Stimulated activated CD8-positive, alpha-beta memory T cell treated with anti-CD3 and anti-CD28 coated beads, Interleukin-7, amount 100 ng/mL, for 24 hours (primary cell): ENCODE measurements around the gene MOSMO.
"Not testable (repeated sequence)": the region's sequence is repeated elsewhere in the genome, so short reads cannot be mapped to it uniquely, and the experiment has no call there.

Experiments used
- DNase-seq: peaks from one replicate; pipeline ENCODE4 v3.0.0-alpha.2; 2020; ENCODE audit warnings: low read depth

MOSMO gene

DNA sequence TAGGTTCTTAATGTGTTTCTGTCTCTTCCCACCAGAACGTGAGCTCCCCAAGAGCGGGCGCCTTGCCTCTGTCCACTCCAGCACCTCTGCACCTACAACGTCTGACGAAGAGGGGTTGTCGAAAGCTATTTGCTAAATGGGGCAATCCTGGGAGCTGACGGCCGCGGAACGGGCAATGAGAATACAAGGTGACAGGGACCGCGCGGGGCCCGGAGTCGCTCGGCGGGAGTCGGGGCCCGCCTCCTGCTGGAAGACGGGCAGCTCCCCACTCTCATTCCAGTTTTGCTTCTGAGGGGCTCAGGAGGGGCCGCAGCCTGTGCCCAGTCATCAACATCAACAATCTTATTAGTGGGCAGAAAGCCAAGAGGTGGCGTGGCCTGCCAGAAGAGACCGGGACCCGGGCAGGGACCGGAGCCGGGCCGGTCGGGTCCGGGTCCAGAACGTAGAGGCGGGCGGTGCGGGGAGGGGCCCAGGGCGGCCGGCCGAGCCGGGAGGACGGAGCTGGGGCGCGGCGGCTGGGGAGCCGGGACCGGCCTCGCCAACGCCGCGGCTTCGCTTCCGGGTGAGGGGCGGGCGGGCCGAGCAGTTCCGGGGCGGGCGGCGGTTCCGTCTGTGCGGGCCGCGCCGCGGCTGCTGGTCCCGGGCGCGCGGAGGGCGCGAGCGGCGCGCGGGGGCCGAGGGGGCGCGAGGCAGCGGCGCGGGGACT lies at the start of gene MOSMO:
MOSMO (plus strand) TSS at position 603 of the 706 bp plus-strand sequence. CDS start 191 bp downstream, outside the sequence.
- DNase-seq = peak; percentile 41

DNA sequence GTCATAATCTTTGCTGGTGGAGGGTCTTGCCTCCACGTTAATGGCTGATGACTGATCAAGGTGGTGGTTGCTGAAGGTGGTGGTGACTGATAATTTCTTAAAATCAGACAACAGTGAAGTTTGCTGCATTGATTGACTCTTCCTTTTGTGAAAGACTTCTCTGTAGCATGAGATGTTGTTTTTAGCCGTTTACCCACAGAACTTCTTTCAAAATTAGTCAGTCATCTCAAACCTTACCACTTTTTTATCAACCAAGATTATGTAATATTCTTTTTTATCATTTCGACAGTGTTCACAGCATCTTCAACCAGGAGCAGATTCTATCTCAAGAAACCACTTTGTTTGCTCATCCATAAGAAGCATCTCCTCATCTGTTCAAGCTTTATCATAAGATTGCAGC lies 48.9 kb upstream of the MOSMO start:
- DNase-seq = no peak

DNA sequence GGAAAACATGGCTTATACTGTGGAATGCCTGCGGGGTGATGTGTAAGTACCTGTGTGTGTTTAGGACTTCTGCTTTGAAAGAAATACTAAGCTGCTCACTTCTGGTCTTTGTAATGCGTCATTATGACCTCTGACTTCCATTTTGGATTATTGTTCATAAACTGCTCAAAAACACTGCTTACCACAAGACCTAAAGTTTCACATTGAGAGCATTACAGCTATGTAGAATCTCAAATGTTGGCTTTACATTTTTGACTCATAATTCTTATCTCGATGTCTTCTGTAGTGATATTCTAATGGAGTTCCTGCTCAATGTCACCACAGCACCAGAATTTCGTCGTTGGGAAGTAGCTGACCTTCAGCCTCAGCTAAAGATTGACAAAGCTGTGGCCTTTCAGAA lies 45.4 kb upstream of the MOSMO start:
- no peak for DNase-seq

DNA sequence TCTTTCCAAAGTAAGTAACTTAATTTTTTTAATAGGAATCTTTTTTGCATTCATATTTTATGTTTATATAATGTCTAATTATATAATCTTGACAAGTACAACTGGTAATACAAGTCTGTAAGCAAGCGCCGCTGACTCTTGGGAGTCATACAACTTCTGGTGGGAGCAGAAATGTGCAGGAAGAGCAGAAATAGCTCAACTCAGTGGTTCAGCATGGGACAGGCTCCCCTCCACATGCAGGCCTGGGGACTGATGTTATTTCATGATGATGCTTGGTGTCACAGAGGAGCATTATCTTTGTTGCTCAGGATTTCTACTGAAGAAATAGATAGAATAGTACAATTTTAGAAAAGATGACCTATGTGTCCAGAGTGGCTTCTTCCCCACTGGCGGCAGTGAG lies 44.0 kb upstream of the MOSMO start:
- DNase-seq = no peak

DNA sequence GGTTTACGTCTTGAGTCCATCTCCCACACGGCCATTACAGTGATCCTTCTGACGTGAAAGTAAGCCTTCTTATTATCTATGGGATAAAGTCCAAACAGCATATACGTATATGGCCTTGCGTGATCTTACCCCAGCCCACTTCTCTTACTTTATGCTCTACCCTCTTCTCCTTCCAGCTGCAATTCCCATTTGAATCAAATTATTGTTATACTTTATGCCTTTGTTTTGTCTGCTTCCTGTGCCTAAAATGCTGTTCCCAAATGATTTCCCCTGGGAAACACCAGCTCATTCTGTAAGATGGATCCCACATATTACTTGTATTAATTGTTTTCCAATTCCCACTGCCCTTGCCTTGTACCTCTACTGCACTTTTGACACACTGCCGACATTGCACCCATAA lies 43.6 kb upstream of the MOSMO start:
- no peak for DNase-seq

DNA sequence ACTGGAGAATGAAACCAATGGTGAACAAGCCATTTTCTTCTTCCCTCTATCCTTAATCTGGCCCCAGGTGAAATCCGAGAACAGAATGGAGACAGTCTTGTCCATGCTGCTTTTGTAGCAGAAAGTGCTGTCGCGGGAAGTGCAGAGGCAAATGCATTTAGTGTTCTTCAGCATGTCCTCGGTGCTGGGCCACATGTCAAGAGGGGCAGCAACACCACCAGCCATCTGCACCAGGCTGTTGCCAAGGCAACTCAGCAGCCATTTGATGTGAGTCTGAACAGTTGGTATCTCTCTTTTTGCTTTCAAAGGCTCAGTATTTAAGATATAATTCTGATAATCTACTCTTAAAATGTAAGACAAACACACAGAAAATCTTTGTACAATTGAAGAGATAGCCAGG lies 36.1 kb upstream of the MOSMO start:
- DNase-seq = no peak

DNA sequence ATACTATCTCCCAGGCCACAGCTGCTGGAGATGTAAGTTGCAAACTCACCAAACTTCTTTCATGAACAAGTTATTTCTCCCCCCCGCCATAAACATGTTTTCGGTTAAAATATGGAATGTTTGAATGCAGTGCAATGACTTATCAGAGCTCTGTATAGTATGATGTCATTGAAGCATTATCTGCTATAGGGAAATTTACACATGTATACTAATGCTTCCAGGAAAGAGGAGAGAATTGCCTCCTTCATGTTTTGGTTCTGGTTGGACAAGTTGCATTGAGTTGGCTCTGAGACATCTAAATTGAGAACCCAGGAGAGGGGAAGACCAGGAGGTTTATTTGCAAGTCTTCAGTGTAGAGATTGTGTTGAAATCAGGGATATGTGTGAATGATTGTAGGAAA lies 34.0 kb upstream of the MOSMO start:
- no peak for DNase-seq

DNA sequence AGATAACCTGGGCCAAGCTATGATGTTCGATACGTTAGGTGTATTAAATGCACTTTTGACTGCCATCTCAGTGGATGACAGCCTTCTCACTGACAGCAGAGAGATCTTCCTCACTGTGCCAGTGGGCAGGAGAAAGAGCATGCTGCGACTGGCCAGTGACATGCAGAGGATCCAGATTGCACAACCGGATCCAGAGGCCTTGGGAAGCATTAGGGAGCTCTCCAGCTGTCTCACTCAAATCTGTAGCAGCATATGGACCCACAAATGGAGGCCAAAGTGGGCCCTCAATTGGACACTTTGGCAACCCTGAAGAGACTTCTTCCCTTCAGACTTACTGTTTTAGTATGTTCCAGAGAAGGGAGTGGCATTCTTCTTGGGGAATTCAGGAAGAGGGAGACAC lies 27.9 kb upstream of the MOSMO start:
- no peak for DNase-seq

DNA sequence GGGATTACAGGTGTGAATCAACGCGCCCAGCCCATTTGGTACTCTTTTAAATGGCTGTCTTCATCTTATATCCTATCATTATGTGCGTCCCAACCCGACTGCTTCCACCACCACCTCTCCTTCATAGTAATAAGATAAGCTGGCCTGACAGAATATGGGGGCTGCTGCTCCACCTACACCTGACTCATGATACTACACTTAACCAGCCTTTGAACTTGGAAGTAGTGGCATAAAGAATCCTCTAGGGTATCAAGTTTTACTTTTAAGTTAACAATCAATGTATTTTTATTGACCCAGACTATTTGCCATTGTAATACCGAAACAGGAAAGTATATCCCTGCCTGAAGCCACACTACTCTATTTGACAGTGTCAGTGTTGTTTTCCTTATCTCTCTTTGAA lies 25.8 kb upstream of the MOSMO start:
- DNase-seq = no peak

DNA sequence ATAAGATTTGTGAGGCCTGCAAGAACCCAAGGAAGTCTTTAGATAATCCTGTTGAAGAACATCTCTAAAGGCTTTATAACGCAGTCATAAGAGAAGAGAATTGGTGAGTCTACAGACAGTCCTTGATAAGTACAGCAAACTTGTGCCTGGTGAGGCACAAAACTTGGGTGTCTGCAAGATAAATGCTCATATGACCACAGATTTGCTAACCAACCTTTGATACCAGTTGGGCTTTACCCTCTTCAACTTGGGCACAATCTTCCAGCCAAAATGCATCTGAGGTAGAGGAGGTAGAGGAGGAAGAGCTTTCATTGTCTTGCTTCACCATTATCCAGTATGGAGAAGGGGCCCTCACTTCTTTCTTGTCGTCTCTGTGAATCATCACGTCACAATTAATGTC lies 23.8 kb upstream of the MOSMO start:
- DNase-seq = no peak

DNA sequence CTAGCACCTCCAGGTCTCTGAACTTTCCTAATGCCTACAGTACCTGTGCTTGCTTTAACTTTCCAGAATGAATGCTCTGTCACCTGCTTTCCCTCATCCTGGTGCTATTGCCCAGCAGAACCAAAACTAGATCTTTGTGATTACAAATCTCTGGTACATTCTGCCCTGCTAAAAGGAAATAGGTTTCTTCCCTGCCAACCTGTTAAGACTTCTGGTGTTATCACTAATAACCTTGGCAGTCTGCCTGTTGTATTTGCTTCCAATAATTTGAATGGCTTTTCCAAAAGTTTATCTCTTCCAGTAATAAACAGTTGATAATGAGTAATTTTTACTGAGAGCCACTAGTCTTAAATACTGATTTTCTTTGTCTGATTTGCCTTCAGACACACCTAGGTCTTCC lies 22.4 kb upstream of the MOSMO start:
- no peak for DNase-seq

DNA sequence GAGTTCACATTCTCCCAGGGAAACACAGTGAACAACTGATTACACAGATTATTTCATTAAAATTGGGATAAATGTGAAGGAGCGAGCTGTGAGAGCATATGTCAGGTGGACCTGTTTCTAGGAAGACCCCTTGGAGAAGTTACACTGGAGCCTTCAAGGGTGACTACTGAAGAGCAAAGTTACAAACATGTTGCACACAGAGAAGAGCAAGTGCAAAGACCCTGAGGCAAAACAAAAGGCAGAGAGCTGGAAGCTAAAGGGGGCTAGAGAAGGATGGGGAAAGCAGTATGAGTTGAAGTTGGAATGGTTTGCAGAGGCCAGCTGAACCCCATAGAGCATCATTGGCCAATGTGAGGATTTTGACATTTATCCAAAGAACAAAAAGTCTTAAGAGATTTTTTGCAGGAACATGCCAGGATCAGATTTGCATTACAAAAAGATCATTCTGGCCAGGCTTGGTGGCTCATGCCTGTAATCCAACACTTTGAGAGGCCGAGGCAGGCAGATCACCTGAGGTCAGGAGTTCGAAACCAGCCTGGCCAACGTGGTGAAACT lies 21.1 kb upstream of the MOSMO start:
- no peak for DNase-seq

DNA sequence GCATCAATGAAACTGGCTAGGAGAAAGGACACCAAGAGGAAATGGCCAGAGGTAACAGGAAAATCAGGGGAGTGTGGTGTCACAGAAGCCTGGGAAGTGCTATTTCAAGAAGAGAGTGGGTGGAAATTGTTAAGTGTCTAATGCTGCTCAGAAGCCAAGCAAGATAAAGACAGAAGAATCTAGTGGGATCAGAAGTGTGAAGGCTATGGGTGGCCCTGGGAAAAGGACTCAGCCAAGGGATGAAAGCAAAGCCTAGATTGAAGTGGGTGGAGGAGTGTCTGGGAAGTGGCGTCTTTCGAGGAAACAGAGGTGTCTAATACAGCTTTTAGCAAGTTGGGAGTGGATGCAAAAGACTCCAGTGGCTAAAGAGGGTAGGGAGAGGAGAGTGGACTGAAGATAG lies 20.4 kb upstream of the MOSMO start:
- no peak for DNase-seq

DNA sequence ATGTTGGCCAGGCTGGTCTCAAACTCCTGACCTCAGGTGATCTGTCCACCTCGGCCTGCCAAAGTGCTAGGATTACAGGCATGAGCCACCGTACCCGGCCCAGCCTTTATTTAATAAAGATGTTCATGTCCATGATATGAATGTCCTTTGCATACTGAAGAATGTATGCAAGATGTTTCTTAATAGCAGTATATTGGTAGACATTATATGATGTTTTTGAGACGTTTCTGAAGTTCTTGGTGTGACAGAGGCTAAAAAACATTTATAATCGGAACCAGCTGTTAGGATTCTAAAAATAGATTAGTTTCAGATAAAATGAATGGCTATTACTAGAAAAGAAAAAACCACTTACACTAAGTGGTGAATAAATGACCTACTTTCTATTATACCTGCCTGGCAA lies 18.8 kb upstream of the MOSMO start:
- DNase-seq = no peak

DNA sequence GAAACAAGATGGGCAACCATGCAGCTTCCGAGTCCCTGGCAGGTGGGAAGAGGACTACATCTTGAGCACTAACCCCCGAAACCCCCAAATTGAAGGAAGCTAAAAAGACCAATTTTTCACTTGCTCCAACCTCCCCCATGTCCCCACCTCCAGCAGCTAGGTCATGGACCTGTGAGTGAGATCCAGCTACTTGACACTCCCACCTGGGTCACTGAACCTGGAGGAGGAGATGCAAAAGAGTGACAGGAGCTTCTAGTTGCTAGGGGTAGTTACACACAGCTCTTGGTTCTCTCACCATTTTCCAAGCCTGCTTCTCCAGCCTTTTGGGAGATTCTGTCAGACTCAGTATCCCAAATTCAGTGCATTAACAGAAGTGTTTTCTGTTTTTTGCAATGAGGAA lies 18.2 kb upstream of the MOSMO start:
- no peak for DNase-seq

DNA sequence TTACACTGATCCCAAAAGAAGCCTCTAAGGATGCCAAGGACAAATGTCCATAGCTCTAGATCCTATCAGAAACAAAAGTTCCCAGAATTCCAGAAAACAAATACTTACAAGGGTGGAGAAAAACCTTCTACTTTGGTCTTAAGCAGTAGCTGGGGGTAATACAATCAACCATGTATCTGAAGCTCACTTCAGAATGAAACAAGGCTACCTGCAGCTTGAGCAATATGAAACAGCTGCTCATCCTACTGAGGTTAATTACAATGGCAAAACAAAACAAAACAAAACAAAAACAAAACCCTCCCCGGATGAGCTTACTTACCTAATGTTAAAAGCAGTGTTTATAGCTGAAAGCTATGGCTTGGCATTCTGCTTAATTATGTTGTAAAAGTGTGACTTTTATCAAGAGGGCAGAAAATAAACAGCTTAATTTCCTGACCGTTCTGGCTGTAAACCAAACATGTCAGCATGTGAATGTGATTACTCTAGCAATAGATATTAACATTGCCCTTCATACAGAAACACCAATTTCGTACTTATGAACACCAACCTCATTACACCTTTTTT lies 17.4 kb upstream of the MOSMO start:
- no peak for DNase-seq

DNA sequence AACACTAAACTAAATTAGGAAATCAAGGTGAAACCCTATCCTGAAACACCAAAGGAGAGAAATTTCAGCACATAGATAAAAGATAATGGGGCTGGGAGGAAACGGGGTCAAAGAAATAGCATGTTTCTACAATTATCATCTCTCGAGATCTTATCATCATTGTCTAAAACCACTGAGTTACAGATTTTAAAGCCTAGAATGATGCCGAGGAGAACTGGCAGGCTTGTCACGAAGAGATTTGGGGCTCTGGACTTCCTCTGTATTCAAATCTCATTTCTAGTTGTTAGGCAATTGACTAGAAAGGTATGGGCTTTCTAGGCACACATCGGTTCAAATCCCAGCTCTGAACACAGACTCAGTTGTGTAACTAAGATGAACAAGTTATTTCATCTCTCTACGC lies 16.3 kb upstream of the MOSMO start:
- DNase-seq = no peak

DNA sequence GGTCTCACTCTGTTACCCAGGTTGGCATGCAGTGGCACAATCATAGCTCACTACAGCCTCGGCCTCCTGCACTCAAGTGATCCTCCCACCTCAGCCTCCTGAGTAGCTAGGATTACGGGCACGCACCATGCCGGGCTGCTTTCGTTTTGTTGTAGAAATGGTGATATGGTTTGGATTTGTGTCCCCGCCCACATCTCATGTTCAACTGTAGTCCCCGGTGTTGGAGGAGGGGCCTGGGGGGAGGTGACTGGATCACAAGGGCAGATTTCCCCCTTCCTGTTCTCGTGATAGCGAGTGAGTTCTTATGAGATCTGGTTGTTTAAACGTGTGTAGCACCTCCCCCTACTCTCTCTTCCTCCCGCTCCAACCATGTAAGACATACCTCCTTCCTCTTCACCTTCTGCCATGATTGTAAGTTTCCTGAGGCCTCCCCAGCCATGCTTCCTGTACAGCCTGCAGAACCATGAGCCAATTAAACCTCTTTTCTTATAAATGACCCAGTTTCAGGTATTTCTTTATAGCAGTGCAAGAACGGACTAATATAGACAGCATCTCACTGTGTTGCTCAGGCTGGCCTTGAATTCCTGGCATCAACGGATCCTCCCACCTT lies 12.9 kb upstream of the MOSMO start:
- DNase-seq = no peak

DNA sequence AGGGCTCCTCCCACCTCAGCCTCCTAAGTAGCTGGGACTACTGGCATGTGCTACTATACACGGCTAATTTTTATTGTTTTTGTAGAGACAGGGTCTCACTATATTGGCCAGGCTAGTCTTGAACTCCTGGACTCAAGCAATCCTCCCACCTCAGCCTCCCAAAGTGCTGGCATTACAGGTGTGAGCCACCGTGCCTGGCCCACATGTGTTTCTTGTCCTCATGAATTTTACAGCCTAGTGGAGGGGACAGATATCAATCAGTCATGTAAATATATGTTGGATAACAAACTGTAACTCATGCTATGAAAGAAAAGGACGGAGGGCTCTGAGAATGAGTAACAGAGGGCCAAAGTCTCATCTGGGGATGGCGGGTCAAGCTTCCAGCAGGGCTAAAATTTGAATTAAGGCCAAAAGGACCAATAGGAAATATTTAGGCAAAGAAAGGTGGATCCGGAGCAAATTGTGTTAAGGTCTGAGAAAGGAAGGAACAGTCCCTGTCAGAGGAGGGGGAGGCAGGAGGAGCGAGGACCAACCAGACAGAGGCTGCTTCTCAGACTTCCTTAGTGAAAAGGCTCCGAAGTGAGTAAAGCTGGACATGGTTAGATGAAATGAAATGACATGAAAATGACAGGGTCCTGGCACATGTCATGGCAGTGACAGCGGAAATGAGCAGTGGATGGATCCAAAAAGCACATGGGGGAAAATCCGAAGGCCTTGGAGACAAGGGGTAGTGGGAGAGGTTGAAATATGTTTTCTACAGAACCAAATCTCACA lies 10.8 kb upstream of the MOSMO start:
- no peak for DNase-seq

DNA sequence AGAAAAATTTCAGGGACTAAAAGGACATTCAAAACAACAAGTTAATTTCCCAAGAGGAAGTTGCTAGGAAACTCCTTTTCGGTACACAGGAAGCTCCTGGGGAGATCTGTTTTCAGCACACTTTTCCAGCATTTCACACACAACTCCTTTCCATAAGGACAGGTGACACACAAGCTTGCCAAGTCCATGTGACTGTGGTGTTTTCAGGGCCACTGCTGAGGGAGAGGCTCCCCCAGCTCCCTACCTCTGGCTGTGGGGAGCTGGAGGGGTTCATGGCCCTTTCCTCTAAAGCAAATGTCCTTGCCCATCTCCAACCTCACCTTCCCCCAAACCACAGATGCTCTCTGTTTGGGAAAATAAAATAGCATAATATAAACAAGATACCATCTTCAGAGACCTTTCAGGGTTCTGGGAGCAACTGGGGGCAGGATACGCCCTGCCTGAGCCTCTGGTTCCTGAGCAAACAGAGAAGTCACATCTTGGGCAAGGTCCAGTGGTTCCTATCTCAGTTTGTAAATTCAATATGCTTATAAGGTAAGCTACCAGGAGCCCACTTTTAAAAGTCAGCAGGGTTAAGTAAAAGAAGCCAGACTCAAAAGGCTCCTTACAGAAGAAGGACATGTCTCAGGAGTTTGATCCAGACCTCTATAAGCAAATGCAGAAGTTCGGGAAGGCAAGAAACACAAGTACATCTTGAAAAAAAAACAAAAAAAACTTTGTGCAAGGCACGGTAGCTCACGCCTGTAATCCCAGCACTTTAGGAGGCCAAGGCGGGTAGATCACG lies 10.0 kb upstream of the MOSMO start:
- no peak for DNase-seq

DNA sequence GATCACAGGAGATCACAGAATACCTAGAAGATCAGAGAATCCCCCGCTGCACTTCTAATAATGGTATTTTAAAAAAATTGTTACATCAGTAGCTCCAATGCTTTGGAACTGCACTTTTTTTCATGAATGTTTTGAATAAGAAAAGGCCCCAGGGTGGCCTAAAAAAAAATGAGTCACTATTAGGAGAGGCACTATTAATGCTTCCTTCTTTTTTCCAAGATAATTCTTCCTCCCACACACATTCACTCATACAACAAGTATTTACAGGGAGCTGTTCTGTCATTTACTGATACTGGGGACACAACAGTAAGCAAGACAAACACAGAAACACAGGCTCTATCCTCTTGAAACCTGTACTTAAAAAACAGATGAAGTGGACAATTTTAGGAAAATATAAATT lies 6.3 kb upstream of the MOSMO start:
- DNase-seq = no peak

DNA sequence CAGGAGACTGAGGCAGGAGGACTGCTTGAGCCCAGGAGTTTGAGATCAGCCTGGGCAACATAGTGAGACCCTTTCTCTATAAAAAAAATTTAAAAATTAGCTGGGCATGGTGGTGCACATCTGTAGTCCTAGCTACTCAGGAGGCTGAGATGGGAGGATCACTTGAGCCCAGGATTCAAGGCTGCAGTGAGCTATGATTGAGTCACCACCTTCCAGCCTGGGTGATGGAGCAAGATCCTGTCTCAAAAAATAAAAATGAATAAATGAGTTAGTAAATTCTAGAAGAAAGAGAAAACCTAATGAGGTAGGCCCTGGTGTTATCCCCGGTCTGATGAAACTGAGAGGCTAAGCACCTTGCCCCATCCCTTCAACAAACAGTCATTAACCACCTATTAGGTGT lies 5.9 kb upstream of the MOSMO start:
- not testable (repeated sequence) for DNase-seq
